GM23338 (cell line): Measurements from ENCODE around the gene TBL1XR1. TPM values are rescaled to one million over a fixed set of nuclear protein-coding genes. Genes with fewer than 3 reads are reported as not detected.

Source experiments
- ATAC-seq: fragments of 200-7000 bp; cut with Tn5 transposase; 3 replicates; pipeline ENCODE4 v1.9.1; 2020
- DNase-seq: peaks from one replicate; pipeline ENCODE4 v3.0.0-alpha.2; 2015; ENCODE audit warnings: low spot score
- H2AFZ ChIP-seq: fragments of 200-600 bp; sonication (generic); 2 replicates; pipeline ENCODE4 v1.8.0; 2016; ENCODE audit warnings: antibody characterized with exemption, mild to moderate bottlenecking, moderate library complexity
- H3F3A ChIP-seq: fragments of 200-600 bp; sonication (generic); replicated peaks from 2 replicates; pipeline ENCODE4 v1.8.0; 2017; ENCODE audit warnings: antibody characterized with exemption, mixed run types, low read depth
- H3K27ac ChIP-seq: fragments of 200-600 bp; sonication (generic); 2 replicates; pipeline ENCODE4 v1.6.1; 2016; ENCODE audit warnings: low read depth
- H3K27me3 ChIP-seq: fragments of 200-600 bp; sonication (generic); 2 replicates; pipeline ENCODE4 v1.8.0; 2016; ENCODE audit warnings: mild to moderate bottlenecking, mixed run types, moderate library complexity; ENCODE audit not compliant: insufficient read depth
- H3K36me3 ChIP-seq: fragments of 200-600 bp; sonication (generic); 2 replicates; pipeline ENCODE4 v1.8.0; 2016; ENCODE audit warnings: mild to moderate bottlenecking; ENCODE audit not compliant: insufficient read depth
- H3K4me1 ChIP-seq: fragments of 200-600 bp; sonication (generic); 2 replicates; pipeline ENCODE4 v1.8.0; 2016; ENCODE audit warnings: mild to moderate bottlenecking, moderate library complexity; ENCODE audit not compliant: insufficient read depth
- H3K4me2 ChIP-seq: fragments of 200-600 bp; sonication (generic); 2 replicates; pipeline ENCODE4 v1.7.1; 2017; ENCODE audit warnings: mixed run types
- H3K4me3 ChIP-seq: fragments of 200-600 bp; sonication (generic); 2 replicates; pipeline ENCODE4 v1.6.1; 2016; ENCODE audit warnings: mixed run types
- H3K79me2 ChIP-seq: fragments of 200-600 bp; sonication (generic); replicated peaks from 2 replicates; pipeline ENCODE4 v1.8.0; 2017; ENCODE audit warnings: mild to moderate bottlenecking; ENCODE audit not compliant: insufficient read depth
- H3K9me2 ChIP-seq: fragments of 200-600 bp; sonication (generic); 2 replicates; pipeline ENCODE4 v1.8.0; 2017; ENCODE audit not compliant: insufficient read depth
- H4K20me1 ChIP-seq: fragments of 200-600 bp; sonication (generic); replicated peaks from 2 replicates; pipeline ENCODE4 v1.8.0; 2017; ENCODE audit warnings: mild to moderate bottlenecking; ENCODE audit not compliant: insufficient read depth
- H3K27ac Mint-ChIP-seq: 2 replicates; pipeline ENCODE4 v1.8.0; 2020; ENCODE audit warnings: inconsistent platforms, mild to moderate bottlenecking, moderate library complexity, mixed read lengths
- H3K27me3 Mint-ChIP-seq: 3 replicates; pipeline ENCODE4 v1.8.0; 2022; ENCODE audit warnings: low read depth, mild to moderate bottlenecking, moderate library complexity, mixed read lengths, inconsistent platforms; ENCODE audit not compliant: insufficient read depth, poor library complexity
- H3K36me3 Mint-ChIP-seq: 3 replicates; pipeline ENCODE4 v1.8.0; 2021; ENCODE audit warnings: low read depth, mild to moderate bottlenecking, inconsistent platforms, moderate library complexity, mixed read lengths
- H3K4me1 Mint-ChIP-seq: 3 replicates; pipeline ENCODE4 v1.8.0; 2020; ENCODE audit warnings: mild to moderate bottlenecking, inconsistent platforms, mixed read lengths
- H3K4me3 Mint-ChIP-seq: 3 replicates; pipeline ENCODE4 v1.8.0; 2021; ENCODE audit warnings: moderate library complexity, mild to moderate bottlenecking, inconsistent platforms, mixed read lengths
- H3K9me3 Mint-ChIP-seq: 3 replicates; pipeline ENCODE4 v1.8.0; 2020; ENCODE audit warnings: moderate library complexity, mild to moderate bottlenecking, inconsistent platforms, mixed read lengths
- CREB1 ChIP-seq: fragments of 250-450 bp; sonication (Bioruptor Pico); IDR thresholded peaks from 2 replicates; pipeline ENCODE4 v1.5.0; 2020; ENCODE audit warnings: low read depth, mild to moderate bottlenecking, moderate library complexity
- EZH2 ChIP-seq: fragments of 200-600 bp; sonication (generic); IDR thresholded peaks from one replicate; pipeline ENCODE4 v1.8.0; 2017; ENCODE audit warnings: antibody characterized with exemption, mild to moderate bottlenecking, low read depth; ENCODE audit not compliant: unreplicated experiment
- EZH2phosphoT487 ChIP-seq: fragments of 200-600 bp; sonication (generic); IDR thresholded peaks from one replicate; pipeline ENCODE4 v1.8.1; 2018; ENCODE audit warnings: antibody characterized with exemption; ENCODE audit not compliant: unreplicated experiment
- JUNB ChIP-seq: IDR thresholded peaks from one replicate; pipeline ENCODE4 v1.6.1; 2016; ENCODE audit warnings: antibody characterized with exemption; ENCODE audit not compliant: unreplicated experiment
- POLR2AphosphoS5 ChIP-seq: IDR thresholded peaks from 2 replicates; pipeline ENCODE4 v1.6.1; 2016; ENCODE audit warnings: antibody characterized with exemption, low read depth
- STAT1 ChIP-seq: IDR thresholded peaks from one replicate; pipeline ENCODE4 v1.6.1; 2016; ENCODE audit warnings: antibody characterized with exemption; ENCODE audit not compliant: unreplicated experiment
- ZNF114 ChIP-seq: fragments of 250-450 bp; sonication (Bioruptor Pico); IDR thresholded peaks from 2 replicates; pipeline ENCODE4 v1.5.0; 2020; ENCODE audit warnings: mild to moderate bottlenecking, moderate library complexity
- ZNF331 ChIP-seq: fragments of 250-450 bp; sonication (Bioruptor Pico); IDR thresholded peaks from 2 replicates; pipeline ENCODE4 v1.5.0; 2020; ENCODE audit warnings: low read depth, mild to moderate bottlenecking, moderate library complexity
- polyA plus RNA-seq: library from polyadenylated mRNA; unstranded; fragments of >200 nt; fragmentation: Nextera tagmentation; extraction: Ambion mirVana; gene quantifications from 2 replicates; pipeline ENCODE4 v1.2.1, GENCODE V29; 2016
- total RNA-seq: library from RNA; depleted of rRNA; stranded (reverse); fragments of >200 nt; shearing (Covaris generic); gene quantifications from 2 replicates; pipeline ENCODE4 v1.2.3, GENCODE V29; 2014
- TF ChIP-seq, protein P1 (sequence below): IDR thresholded peaks from one replicate; pipeline ENCODE4 v1.6.1; 2018; ENCODE audit warnings: antibody characterized with exemption; ENCODE audit not compliant: unreplicated experiment
- TF ChIP-seq, protein P2 (sequence below): IDR thresholded peaks from 2 replicates; pipeline ENCODE4 v1.6.1; 2016; ENCODE audit warnings: antibody characterized with exemption
- TF ChIP-seq, protein P3 (sequence below), 2 experiments: fragments of 200-600 bp in 1 of 2; sonication (generic) in 1 of 2; conservative IDR thresholded peaks; 2 replicates each; pipeline versions ENCODE4 v1.5.1 to v1.6.1; 2016 to 2017; ENCODE audit warnings: antibody characterized with exemption in 2 of 2, low read depth in 2 of 2, mild to moderate bottlenecking in 2 of 2, moderate library complexity in 1 of 2

Gene TBL1XR1
- total and polyA plus RNA-seq, 2 experiments from 2014 or later: 49.6 to 122 TPM

DNA sequence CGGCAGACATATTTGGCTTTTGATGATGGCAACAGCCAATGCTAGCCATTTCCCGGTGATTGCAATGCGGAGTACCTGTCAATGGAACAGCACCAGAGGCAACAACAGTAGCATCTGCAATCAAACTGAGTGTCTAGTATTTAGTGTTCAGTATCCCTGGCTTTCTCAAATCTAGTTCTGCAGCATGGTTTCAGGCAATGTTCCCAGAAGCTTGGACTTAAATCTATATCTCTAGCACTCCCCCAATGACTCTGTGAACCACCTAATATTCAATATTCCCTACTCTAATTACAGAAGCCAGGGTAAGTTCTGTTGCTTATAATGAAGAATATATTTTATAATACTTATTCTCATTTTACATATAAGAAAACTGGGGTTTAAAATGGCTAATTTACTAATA is 48.2 kb downstream of the TBL1XR1 start (continued):
- no peak for TF ChIP-seq EZH2phosphoT487
- TF ChIP-seq JUNB: no peak
- TF ChIP-seq CREB1 (CRISPR knock-in tag): no peak
- TF ChIP-seq, protein P1, sequence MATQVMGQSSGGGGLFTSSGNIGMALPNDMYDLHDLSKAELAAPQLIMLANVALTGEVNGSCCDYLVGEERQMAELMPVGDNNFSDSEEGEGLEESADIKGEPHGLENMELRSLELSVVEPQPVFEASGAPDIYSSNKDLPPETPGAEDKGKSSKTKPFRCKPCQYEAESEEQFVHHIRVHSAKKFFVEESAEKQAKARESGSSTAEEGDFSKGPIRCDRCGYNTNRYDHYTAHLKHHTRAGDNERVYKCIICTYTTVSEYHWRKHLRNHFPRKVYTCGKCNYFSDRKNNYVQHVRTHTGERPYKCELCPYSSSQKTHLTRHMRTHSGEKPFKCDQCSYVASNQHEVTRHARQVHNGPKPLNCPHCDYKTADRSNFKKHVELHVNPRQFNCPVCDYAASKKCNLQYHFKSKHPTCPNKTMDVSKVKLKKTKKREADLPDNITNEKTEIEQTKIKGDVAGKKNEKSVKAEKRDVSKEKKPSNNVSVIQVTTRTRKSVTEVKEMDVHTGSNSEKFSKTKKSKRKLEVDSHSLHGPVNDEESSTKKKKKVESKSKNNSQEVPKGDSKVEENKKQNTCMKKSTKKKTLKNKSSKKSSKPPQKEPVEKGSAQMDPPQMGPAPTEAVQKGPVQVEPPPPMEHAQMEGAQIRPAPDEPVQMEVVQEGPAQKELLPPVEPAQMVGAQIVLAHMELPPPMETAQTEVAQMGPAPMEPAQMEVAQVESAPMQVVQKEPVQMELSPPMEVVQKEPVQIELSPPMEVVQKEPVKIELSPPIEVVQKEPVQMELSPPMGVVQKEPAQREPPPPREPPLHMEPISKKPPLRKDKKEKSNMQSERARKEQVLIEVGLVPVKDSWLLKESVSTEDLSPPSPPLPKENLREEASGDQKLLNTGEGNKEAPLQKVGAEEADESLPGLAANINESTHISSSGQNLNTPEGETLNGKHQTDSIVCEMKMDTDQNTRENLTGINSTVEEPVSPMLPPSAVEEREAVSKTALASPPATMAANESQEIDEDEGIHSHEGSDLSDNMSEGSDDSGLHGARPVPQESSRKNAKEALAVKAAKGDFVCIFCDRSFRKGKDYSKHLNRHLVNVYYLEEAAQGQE: no peak
- no peak for TF ChIP-seq ZNF114 (CRISPR knock-in tag)
- no peak for TF ChIP-seq EZH2
- TF ChIP-seq POLR2AphosphoS5: no peak
- TF ChIP-seq ZNF331 (CRISPR knock-in tag): no peak
- TF ChIP-seq, protein P2, sequence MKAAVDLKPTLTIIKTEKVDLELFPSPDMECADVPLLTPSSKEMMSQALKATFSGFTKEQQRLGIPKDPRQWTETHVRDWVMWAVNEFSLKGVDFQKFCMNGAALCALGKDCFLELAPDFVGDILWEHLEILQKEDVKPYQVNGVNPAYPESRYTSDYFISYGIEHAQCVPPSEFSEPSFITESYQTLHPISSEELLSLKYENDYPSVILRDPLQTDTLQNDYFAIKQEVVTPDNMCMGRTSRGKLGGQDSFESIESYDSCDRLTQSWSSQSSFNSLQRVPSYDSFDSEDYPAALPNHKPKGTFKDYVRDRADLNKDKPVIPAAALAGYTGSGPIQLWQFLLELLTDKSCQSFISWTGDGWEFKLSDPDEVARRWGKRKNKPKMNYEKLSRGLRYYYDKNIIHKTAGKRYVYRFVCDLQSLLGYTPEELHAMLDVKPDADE: no peak
- no peak for TF ChIP-seq STAT1

DNA sequence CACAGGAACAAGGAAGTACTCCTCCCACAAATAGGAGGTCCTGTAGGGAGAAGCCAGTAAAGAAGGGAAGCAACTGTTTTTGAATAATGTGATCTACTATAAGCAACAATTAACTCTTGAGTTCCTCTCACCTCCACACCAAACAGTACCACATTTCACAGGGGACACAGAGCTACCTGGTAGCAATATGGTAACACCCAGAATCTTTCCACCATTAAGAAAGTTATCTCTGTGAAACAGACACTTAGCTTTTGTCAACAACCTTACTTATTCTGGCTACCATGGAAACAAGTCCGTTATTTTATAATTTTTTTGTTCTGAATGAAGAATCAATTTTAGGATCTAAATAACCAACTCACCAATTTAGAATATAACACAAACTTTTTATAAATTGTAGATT is 49.5 kb downstream of the TBL1XR1 start:
- H3K79me2 ChIP-seq: peaks cover 100% of the 10 kb centered on the region
- no peaks in the 10 kb centered on the region for H3K36me3 ChIP-seq
- no peak for ATAC-seq
- no peak overlapping the region for H3K4me2 ChIP-seq
- H3K4me1 ChIP-seq: peaks cover 78% of the 10 kb centered on the region
- H3K4me3 Mint-ChIP-seq: no peak overlapping the region; the same call in 2 of the 3 replicates
- no peak overlapping the region for H2AFZ ChIP-seq
- no peaks in the 10 kb centered on the region for H3K9me3 Mint-ChIP-seq
- no peaks in the 10 kb centered on the region for H3F3A ChIP-seq
- no peak overlapping the region for H3K27ac Mint-ChIP-seq
- no peak overlapping the region for H3K4me3 ChIP-seq
- H3K4me1 Mint-ChIP-seq: peaks cover 66% of the 10 kb centered on the region
- peaks cover 92% of the 10 kb centered on the region for H4K20me1 ChIP-seq
- H3K27me3 ChIP-seq: no peaks in the 10 kb centered on the region
- no peak for DNase-seq
- no peak overlapping the region for H3K27ac ChIP-seq
- no peaks in the 10 kb centered on the region for H3K9me2 ChIP-seq
- H3K27me3 Mint-ChIP-seq: peaks cover 3% of the 10 kb centered on the region
- no peaks in the 10 kb centered on the region for H3K36me3 Mint-ChIP-seq
- TF ChIP-seq CREB1 (CRISPR knock-in tag) (no peak), EZH2phosphoT487 (no peak), ZNF114 (CRISPR knock-in tag) (no peak), JUNB (no peak), ZNF331 (CRISPR knock-in tag) (no peak), POLR2AphosphoS5 (no peak), EZH2 (no peak)
- TF ChIP-seq, protein P2: no peak
- TF ChIP-seq, protein P3, sequence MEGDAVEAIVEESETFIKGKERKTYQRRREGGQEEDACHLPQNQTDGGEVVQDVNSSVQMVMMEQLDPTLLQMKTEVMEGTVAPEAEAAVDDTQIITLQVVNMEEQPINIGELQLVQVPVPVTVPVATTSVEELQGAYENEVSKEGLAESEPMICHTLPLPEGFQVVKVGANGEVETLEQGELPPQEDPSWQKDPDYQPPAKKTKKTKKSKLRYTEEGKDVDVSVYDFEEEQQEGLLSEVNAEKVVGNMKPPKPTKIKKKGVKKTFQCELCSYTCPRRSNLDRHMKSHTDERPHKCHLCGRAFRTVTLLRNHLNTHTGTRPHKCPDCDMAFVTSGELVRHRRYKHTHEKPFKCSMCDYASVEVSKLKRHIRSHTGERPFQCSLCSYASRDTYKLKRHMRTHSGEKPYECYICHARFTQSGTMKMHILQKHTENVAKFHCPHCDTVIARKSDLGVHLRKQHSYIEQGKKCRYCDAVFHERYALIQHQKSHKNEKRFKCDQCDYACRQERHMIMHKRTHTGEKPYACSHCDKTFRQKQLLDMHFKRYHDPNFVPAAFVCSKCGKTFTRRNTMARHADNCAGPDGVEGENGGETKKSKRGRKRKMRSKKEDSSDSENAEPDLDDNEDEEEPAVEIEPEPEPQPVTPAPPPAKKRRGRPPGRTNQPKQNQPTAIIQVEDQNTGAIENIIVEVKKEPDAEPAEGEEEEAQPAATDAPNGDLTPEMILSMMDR (conservative IDR thresholded peaks at IDR 0.05; ENCODE audit: low read depth in 2 of 2): no peak
